Activated CD4-positive, alpha-beta T cell treated with anti-CD3 and anti-CD28 coated beads for 24 hours (primary cell): Measurements from ENCODE around the gene TMEM267.
A peak's percentile ranks its signal among the peaks of the same experiment; 100 is the strongest.
"Not testable (repeated sequence)": the region's sequence is repeated elsewhere in the genome, so short reads cannot be mapped to it uniquely, and the experiment has no call there.

Source experiments
- DNase-seq, 2 donors: peaks; one replicate each; pipeline ENCODE4 v3.0.0-alpha.2; 2020; ENCODE audit warnings: low read depth in 2 of 2

Gene TMEM267, protein sequence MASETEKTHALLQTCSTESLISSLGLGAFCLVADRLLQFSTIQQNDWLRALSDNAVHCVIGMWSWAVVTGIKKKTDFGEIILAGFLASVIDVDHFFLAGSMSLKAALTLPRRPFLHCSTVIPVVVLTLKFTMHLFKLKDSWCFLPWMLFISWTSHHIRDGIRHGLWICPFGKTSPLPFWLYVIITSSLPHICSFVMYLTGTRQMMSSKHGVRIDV

DNA sequence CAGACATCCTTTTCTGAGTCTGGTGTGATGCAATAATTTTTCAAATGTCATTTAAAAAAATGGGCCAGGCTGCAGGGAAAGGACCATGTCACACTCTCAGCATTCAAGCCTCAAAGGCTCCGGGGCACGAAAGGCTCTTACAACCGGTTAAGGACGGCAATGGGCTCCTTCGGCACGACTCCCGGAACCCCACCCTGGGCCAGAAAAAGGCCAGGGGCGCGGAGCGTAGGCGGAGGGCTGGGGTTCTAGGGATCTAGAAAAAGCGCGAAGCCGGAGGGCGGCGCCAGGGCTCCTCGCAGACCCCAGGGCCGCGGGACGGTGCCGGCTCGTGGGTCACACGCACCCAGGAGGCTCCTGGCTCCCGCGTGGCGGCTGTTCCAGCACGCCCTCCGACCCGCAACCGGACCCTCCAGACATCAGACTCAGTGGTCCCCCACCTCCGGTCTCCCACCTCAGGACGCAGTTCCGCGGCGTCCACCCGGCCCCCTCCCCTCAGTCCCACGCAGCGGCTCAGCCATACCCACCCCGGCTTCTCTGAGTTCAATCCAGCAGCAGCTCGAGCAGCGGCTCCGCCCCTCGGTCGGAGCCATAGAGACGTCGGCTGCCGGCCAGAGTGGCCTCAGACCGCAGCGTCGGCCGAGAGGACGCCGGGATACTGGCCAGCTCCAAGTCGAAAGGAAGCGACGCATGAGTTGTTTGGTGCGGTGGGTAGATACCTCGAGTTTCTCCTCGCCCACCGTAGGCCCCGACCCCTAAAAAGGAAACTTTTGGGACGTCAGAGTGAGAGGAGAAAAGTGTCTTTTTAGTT, at the start of gene TMEM267:
Gene TMEM267, minus strand, starts transcription at position 568 of the 808 bp plus-strand sequence. CDS start 29,896 bp downstream, outside the sequence.
- peak; percentile 68 to 75 for DNase-seq

DNA sequence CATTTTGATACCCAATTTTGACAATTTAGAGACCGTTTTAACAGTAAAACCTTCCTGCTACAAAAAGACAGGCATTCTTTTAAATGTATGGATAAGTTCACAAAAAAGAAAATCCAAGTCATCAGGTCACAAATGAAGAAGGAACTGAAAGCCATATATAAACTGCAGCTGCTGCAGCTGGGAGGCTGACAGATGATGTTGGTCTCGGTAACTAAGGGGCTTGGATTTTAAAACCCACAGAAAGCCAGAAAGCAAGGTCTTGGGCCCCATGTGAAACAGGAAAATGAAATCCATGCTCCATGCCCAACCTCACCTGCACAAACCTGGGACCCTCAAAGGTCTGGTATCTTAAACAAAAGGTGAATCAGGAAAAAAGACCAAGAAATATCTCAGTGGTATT, 47.0 kb upstream of the TMEM267 start:
- DNase-seq: no peak

DNA sequence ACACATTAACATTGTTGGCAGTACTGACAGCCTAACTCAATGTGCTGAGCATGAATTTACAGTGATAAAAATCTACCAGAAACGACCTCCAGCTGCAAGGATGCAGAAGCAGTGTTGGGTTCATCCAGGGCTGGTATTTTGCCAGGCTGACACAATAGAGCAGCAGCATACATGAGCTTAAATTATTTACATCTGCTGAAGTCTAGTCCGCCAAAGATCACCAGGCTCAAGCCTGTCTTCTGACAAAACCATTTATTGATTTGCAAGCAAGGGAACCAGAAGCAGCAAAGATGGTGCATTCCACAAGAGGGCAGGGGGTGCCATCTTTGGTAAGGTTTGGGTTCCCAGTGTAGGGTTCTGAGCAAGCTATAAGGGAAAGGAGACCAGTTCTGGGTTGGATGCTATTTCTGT, 40.0 kb upstream of the TMEM267 start:
- no peak for DNase-seq

DNA sequence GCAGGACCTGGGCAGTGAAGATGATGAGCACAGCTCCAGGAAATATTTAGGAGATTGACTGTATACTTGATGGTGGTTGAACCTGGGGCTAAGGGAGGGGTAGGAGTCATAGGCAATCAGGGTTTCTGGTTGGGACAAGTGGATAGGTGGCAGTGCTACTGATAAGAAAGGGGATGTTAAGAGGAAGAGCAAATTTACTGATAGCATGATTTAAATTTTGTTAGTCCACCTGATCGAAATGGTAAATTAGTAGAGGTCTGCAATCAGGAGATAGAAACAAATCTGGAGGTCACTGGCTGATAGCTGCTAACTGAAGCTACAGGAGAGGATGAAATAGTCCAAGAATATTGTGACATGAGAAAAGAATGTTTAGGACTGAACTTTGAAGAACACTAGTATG, 37.0 kb upstream of the TMEM267 start:
- no peak for DNase-seq

DNA sequence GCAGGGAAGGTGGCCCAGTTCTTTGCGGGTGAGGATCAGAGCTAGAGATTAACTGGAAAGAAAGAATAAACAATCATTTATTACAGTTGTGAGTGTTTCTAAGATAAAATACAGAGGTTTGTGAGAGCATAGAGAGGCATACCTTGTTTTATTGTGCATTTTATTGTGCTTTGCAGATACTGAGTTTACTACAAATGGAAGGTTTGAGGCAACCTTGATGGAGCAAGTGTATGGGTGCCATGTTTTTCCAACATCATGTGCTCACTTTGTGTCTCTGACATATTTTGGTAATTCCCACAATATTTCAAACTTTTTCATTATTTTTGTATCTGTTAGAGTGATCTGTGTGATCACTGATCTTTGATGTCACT, 32.0 kb upstream of the TMEM267 start:
- no peak for DNase-seq

DNA sequence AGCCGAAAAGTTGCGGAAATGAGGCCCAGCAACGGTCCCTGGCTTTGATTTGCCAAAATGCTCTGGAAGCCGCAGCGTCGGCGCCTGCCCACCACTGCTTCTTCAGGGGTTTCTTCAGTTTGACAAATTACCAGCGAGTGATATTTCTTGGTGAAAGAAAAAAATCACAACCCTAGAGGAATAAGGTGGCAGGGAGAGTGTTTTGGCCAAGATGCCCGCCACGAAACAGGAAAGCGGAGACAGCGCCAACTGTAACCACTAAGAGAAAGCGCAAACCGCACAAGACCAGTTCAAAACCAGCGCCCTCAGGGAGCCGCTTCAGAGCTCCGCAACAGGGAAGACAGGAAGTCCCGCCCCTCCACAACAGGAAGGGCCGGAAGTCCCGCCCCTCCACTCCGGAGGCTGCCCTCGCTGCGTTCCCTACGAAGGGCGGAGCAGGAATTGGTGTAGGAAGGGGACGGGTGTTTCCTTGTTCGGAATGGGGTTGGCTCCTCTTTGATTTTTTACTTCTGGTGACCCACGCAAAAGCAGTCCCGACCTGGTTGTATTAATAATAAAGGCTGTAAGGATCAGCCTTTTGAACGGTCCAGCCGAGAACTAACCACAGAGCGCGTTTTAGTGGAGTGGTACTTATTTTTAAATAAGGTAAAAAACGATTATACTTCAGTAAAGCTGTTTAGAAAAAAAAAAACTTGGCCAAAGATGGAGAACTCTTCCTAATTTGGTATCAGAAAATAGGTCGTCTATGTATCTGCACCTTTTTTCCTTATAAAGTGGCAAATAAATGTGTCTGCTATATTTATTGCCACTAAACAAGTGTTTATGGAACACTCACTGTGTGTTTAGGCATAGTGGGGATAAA, 31.4 kb upstream of the TMEM267 start, which contains the start of gene C5orf34:
Gene C5orf34, minus strand, starts transcription at position 333 of the 862 bp plus-strand sequence. CDS start 5,809 bp downstream, outside the sequence.
- DNase-seq: peak; percentile 93 to 96

DNA sequence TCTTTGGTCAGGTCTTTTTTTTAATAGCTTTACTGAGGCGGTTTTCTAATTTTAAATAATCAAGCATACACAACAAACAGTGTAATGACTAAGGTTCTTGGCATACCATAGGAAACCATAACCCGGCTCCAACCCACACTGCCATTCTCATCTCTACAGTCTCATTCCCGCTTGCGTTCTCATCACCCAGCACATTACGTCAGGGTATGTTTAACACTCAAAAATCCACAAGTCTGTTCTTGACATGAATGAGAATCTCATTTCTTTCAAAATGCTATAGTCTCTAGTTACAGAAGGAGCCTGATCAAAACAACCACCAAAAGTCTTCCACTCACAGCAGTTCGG, 30.8 kb upstream of the TMEM267 start:
- peak in 1 of 2 donors; percentile 19 for DNase-seq

DNA sequence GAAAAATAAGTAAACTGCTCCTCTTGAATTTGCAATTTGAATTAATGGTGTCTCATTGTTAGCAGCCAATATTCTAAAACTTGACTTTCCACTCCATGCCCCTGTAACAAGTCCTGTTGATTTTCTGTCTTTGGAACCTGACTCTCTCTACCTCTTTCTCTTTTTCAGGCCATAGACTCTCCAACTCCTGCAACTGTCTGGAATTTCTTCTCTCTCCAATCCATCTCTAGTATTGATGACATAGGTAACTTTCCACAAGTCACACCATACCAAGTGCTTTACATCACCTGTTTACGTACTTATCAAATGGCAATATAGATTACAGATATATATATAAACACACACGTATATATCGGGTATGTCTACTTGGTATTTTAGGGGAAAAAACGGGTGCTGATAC, 30.4 kb upstream of the TMEM267 start:
- no peak for DNase-seq

DNA sequence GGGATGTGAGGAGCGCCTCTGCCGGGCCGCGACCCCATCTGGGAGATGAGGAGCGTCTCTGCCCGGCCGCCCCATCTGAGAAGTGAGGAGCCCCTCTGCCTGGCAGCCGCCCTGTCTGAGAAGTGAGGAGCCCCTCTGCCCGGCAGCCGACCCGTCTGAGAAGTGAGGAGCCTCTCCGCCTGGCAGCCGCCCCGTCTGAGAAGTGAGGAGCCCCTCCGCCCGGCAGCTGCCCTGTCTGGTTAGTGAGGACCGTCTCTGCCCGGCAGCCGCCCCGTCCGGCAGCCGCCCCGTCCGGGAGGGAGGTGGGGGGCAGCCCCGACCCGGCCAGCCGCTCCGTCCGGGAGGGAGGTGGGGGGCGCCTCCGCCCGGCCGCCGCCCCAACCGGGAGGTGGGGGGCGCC, 27.4 kb upstream of the TMEM267 start:
- DNase-seq: not testable (repeated sequence)

DNA sequence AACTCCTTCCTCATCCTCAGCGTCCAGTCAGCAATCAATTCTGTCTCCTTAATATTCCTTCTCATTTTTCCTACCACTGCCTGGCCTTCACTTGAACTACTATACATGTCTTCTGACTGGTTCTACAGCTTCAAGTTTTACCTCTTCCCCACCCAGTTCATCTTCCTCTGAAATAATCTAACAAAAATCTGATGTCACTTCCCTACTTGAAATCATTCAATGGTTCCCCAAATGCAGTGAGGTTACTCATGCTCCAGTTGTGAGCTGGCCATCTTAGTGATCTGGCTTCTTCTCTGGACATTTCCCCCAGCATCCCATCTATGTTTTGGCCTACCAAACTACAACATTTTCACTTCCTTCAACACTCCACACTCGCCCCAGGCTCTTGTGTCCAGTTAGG, 14.9 kb upstream of the TMEM267 start:
- DNase-seq: no peak

DNA sequence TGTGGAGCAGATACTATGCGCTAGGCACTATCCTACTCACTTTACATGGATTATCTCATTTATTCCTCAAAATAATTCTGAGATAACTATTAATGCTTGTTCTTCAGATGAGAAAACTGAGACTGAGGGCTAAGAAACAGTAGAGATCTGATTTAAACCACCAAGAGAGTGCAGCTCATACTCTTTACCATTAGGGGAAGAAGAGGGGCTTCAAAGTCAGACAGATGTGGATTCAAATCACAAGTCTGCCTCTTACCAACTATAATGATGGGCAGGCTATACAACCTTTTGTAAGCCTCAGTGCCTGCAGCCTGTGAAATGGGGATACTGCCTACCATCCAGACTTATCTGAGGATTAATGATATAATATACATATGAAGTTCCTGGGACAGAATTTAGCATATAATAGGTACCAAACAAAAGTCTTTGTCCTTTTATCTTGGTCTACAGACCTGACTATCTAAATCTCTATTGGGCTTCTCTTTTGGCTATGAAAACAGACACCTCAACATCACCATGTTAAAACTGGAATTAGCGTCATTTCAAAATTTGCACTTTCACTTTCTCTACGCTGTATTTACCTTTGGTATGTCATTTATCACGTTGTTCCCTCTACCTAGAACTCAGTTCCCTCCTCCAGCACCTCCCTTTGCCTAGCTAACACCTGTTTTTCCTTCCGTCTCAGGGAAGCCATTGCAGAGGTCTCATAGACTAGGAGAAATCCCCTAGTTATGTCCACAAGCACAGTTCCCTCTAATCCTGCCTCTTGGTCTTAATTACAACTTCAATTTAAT, 13.8 kb upstream of the TMEM267 start:
- no peak for DNase-seq

DNA sequence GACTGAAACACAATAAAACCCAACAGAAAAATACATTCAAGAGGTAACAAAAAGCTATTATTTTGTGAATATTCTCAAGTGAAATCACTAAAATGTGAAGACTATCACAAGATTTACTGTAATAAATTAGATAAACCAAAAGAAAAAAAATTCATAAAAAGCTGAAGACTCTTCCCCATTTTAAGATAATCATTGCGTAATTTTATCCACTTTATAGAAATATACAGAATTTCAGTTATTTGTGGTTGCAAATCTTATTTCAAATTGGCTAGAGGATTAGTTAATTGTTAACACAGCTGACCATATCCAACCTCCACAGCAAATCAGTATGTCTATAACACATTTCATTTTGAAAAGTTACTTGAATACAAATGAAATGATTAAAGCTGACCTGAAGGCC, 7.7 kb upstream of the TMEM267 start:
- no peak for DNase-seq

DNA sequence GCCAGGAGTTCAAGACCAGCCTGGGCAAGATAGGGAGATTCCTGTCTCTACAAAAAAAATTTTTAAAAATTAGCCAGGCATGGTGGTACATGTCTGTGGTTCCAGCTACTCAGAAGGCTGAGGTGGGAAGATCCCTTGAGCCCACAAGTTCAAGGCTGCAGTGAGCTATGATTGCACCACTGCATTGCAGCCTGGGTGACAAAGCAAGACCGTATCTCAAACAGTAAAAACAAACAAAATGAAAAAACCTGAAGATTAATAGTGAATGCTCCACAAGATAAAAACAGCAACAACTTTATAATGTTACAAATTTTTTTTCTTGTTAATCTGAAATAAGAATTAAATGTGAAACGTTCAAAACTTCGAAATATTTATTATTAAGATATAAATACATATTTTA, 2.7 kb upstream of the TMEM267 start:
- no peak for DNase-seq

DNA sequence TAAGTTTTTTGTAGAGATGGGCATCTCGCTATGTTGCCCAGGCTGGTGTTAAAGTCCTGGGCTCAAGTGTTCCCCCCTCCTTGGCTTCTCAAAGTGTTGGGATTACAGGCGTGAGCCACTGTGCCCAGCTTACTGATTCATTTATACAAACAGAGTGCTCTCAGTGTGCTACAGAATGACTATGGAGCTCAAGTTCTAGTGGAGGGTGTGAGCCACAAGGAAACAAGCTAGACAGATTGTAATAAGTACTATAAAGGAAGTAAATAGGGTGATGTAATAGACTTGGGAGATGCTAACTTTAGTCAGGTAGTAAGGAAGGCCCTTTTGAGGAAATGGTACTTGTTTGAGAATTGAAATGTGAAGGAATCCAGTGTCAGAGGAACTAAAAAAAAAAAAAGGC, 1.7 kb upstream of the TMEM267 start:
- DNase-seq: no peak

DNA sequence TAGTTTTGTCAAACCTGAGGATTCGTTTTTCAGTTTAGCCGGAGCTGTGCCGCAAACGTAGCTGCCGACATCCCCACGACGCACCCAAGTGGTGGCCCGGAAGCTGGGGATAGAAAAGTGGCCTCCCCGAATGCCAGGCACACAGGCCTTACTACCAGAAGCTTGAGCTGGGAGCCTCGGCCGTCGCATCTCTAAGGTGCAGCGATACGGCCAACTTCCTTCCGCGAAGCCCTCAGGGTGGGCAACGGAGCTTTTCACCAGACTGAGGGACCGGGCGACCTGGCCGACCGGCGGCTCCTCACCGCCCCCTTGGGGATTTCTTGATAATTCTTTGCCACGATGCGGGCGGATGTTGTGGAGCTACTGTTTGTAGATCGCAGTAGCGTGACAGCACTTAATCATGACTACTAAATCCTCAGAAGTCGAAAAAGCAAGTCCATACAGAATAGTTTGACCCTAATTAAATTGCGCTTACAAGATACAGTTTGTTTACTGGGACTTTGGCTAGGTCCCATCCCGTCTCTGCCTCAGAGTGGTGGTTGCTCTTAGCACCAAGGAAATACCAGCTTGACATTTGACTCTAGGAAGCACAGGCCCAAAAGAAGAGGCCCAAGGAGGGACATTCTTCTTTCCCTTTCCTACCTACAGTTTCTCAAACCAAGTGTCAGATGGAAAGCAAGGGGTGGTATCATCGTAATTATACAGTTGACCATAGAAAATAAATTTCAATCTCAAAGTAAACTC, 613 bp upstream of the TMEM267 start:
- DNase-seq: peak; percentile 70 to 80

DNA sequence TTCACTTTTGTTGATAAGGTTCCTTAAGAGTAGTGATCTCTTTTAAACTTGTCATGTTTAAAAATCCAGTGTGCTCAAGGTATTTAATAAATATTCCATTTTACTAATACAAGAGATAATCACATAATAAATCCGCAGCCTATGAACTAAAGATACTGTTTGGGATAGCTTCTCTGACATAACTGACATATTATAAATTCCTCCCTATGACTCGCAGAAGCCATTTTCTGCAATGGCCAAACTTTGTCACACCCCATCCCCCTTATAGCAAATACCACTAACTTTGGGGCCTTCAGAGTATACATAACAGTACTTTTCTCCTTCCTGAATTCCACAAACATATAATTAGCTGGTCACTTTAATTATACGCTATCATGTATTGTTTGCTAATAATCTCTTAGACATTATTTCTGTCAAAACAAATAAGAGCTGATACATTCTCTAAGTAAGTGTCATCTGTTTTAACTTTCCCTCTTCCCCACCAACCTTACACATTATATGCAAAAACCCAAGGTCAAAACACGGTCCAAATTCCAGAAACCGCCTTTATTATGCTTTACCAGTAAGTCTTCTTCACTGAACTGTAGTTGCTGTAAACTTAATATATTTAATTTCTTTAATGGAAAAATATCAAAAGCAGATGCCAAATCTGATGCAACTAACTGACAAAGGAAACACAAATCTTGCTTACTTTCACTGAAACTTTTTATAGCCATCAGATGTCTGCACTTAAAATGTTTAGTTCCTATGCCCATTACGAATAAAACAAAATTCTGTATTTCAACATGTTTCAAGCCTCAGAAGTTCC, 971 bp downstream of the TMEM267 start:
- no peak for DNase-seq

DNA sequence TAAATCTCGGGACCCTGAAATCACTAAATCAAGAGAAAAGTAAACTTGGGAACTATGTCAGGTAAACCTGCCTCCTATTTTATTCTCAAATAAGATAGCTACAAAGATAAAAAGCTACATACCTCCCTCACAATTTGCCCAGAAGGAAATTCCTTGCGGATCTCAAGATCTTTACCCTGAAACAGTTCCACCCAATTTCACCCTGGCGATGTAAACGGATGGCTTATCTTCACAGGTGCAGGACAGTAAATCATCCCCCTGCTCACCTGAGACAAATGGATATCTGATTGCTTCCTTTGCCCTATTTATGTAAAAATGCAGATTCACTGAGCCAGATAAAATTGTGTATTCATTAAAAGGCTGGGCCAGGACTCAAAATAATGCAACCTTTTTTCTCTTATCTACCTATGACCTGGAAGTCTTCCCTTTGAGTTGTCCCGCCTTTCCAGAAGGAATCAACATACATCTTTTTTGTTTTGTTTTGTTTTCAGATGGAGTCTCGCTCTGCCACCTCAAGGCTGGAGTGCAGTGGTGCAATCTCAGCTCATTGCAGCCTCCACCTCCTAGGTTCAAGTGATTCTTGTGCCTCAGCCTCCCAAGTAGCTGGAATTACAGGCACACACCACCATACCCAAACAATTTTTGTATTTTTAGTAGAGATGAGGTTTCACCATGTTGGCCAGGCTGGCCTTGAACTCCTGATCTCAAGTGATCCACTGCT, 13.8 kb downstream of the TMEM267 start:
- no peak for DNase-seq

DNA sequence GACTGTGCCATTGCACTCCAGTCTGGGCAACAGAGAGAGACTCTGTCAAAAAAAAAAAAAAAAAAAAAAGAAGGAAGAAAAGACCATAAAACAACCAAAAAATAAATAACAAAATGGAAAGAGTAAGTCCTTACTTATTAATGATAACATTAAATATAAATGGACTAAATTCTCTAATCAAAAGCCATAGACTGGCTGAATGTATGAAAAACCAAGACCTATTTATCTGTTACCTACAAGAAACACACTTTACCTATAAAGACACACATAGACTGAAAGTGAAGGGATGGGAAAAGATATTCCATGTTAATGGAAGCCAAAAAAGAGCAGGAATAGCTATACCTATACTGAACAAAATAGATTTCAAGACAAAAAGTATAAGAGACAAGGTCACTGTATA, 16.6 kb downstream of the TMEM267 start:
- no peak for DNase-seq

DNA sequence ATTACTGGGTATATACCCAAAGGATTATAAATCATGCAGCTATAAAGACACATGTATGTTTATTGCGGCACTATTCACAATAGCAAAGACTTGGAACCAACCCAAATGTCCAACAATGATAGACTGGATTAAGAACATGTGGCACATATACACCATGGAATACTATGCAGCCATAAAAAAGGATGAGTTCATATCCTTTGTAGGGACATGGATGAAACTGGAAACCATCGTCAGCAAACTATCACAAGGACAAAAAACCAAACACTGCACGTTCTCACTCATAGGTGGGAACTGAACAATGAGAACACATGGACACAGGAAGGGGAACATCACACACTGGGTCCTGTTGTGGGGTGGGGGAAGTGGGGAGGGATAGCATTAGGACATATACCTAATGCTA, 18.2 kb downstream of the TMEM267 start:
- DNase-seq: not testable (repeated sequence)
